ENCODE results near the gene SKAP1. TPM values are rescaled to one million over a fixed set of nuclear protein-coding genes. Genes with fewer than 3 reads are reported as not detected.

The SKAP1 gene
- total RNA-seq, 1 donor from 2014 or later, result not detected

- no peak for DNase-seq (ENCODE audit: low read depth)
- H3K4me3 ChIP-seq (ENCODE audit: low read depth, low read length), result no peak overlapping the region
- peaks cover 18% of the 10 kb centered on the region for H3K27me3 ChIP-seq (ENCODE audit: control insufficient read depth, insufficient read depth, low read length)
- H3K36me3 ChIP-seq (ENCODE audit: control insufficient read depth, insufficient read depth, low read length), result no peaks in the 10 kb centered on the region
- FAIRE-seq, result no peak
- no peak for TF ChIP-seq CTCF (IDR thresholded peaks at IDR 0.05; ENCODE audit: insufficient read depth, low read length, severe bottlenecking)
Observed at GRCh38 chr17:48144976-48145798, 284.8 kb downstream of the SKAP1 start.

DNA sequence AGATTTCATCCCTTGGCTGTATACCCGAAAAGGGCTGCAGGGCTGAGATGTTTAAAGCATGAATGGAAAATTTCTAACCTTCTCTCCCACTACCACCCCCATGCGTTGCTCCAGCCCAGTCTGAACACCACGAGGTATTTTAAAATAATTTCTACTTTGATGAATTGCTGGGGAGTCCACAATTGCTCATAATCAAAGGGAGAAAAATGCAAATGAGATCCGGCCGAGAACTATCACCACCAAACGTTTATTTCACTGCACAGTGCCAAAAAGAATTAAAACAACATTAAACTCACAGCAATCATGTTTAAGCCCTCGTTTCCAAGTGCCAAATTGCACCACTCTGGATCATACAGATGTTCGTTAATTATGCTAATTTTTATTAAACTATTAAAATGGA is 285.8 kb downstream of the SKAP1 start:
- no peak for TF ChIP-seq CTCF (IDR thresholded peaks at IDR 0.05; ENCODE audit: insufficient read depth, low read length, severe bottlenecking)
- Histone ChIP-seq H3K4me3 (ENCODE audit: low read depth, low read length) (no peak overlapping the region), H3K36me3 (ENCODE audit: control insufficient read depth, insufficient read depth, low read length) (no peaks in the 10 kb centered on the region), H3K27me3 (ENCODE audit: control insufficient read depth, insufficient read depth, low read length) (peaks cover 14% of the 10 kb centered on the region)
- FAIRE-seq (no peak), DNase-seq (ENCODE audit: low read depth) (no peak)

DNA sequence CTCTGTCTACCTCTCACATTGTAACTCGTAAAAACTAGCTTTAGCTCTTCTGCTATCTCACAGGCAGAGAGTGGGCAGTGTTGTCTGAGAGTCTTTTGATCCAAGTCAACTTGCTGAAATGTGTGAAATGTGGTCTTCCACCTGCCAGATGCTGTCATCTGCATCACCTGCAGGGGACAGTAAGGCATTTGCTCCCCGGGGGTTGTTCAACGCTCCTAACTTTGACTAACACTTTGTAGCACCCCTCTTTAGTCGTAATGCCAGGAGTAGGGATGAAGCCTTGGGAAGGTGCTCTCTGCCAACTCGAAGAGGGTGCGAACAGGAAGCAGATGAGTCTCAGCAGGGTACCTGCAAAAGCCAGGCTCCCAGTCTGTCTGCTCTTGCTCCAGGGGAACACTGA is 286.4 kb downstream of the SKAP1 start:
- H3K4me3 ChIP-seq (ENCODE audit: low read depth, low read length), result no peak overlapping the region
- FAIRE-seq (no peak), DNase-seq (ENCODE audit: low read depth) (no peak)
- no peaks in the 10 kb centered on the region for H3K36me3 ChIP-seq (ENCODE audit: control insufficient read depth, insufficient read depth, low read length)
- H3K27me3 ChIP-seq (ENCODE audit: control insufficient read depth, insufficient read depth, low read length), result peaks cover 11% of the 10 kb centered on the region
- no peak for TF ChIP-seq CTCF (IDR thresholded peaks at IDR 0.05; ENCODE audit: insufficient read depth, low read length, severe bottlenecking)

GRCh38 chr17:48139944-48140343 is 290.1 kb downstream of the SKAP1 start:
- H3K27me3 ChIP-seq (ENCODE audit: control insufficient read depth, insufficient read depth, low read length), result peaks cover 8% of the 10 kb centered on the region
- FAIRE-seq (no peak), DNase-seq (ENCODE audit: low read depth) (no peak)
- TF ChIP-seq CTCF (IDR thresholded peaks at IDR 0.05; ENCODE audit: insufficient read depth, low read length, severe bottlenecking), result no peak
- no peaks in the 10 kb centered on the region for H3K36me3 ChIP-seq (ENCODE audit: control insufficient read depth, insufficient read depth, low read length)
- H3K4me3 ChIP-seq (ENCODE audit: low read depth, low read length), result no peak overlapping the region

- Histone ChIP-seq H3K4me3 (ENCODE audit: low read depth, low read length) (no peak overlapping the region), H3K36me3 (ENCODE audit: control insufficient read depth, insufficient read depth, low read length) (no peaks in the 10 kb centered on the region), H3K27me3 (ENCODE audit: control insufficient read depth, insufficient read depth, low read length) (no peaks in the 10 kb centered on the region)
- FAIRE-seq (no peak), DNase-seq (ENCODE audit: low read depth) (no peak)
- TF ChIP-seq CTCF (IDR thresholded peaks at IDR 0.05; ENCODE audit: insufficient read depth, low read length, severe bottlenecking), result no peak
Observed at GRCh38 chr17:48137656-48138055, 292.4 kb downstream of the SKAP1 start.

All from bronchial epithelial cell (primary cell).